ENCODE measurements around the gene PARVA.

GRCh38 chr11:12435264-12435663 is 57.9 kb downstream of the PARVA start:
- no peak for TF ChIP-seq POLR2A (IDR thresholded peaks at IDR 0.05)
- TF ChIP-seq CTCF (IDR thresholded peaks at IDR 0.05): no peak
- TF ChIP-seq POLR2AphosphoS5 (IDR thresholded peaks at IDR 0.05): peak in 2 of 3 donors; percentile 11 to 53

All from stomach (tissue), 4 donors.